Thyroid gland (tissue), 4 donors: Measurements from ENCODE around the gene PRRG2. TPM values are rescaled to one million over a fixed set of nuclear protein-coding genes. Genes with fewer than 3 reads are reported as not detected.
"Not testable (repeated sequence)": the region's sequence is repeated elsewhere in the genome, so short reads cannot be mapped to it uniquely, and the experiment has no call there.

Experiments used
- DNase-seq, 2 donors: peaks; one replicate each; pipeline ENCODE4 v3.0.0-alpha.2; 2019
- H3K27ac ChIP-seq, 3 donors: fragments of 200-600 bp; sonication (generic); 1 replicate in 2 of 3; 2 replicates in 1 of 3; pipeline ENCODE4 v1.5.1; 2016 to 2019; ENCODE audit warnings: mild to moderate bottlenecking in 1 of 3, moderate library complexity in 1 of 3
- H3K27me3 ChIP-seq: fragments of 200-600 bp; sonication (generic); one replicate; pipeline ENCODE4 v1.5.1; 2019
- H3K36me3 ChIP-seq, 2 donors: fragments of 200-600 bp; sonication (generic); one replicate each; pipeline ENCODE4 v1.5.1; 2016 to 2019
- H3K4me1 ChIP-seq, 2 donors: fragments of 200-600 bp; sonication (generic); one replicate each; pipeline ENCODE4 v1.5.1; 2017 to 2019
- H3K4me3 ChIP-seq, 3 donors: fragments of 200-600 bp; sonication (generic); replicated peaks in 1 of 3; 1 replicate in 2 of 3; 2 replicates in 1 of 3; pipeline ENCODE4 v1.5.1; 2016; ENCODE audit warnings: mild to moderate bottlenecking in 1 of 3
- H3K9me3 ChIP-seq: fragments of 200-600 bp; sonication (generic); one replicate; pipeline ENCODE4 v1.5.1; 2017
- POLR2A ChIP-seq, 2 donors: fragments of 450-650 bp; IDR thresholded peaks; one replicate each; pipeline ENCODE4 v1.6.1; 2017; ENCODE audit warnings: antibody characterized with exemption in 2 of 2, mild to moderate bottlenecking in 2 of 2, moderate library complexity in 1 of 2
- WGBS, 2 donors: methylation state at CpG; one replicate each; pipeline ENCODE4 v1.1.5; 2017; 5-methylcytosine and 5-hydroxymethylcytosine counted together
- intact Hi-C: fragments of 100-400 bp; cut with DNase I; formaldehyde crosslinking; loops from one replicate; pipeline ENCODE4 v1.15.1; 2023
- total RNA-seq, 4 donors: library from RNA; depleted of rRNA; stranded (reverse); fragments of >200 nt; gene quantifications; one replicate each; pipeline ENCODE4 v1.2.3, GENCODE V29; 2016
- TF ChIP-seq, protein P1 (sequence below), 6 experiments: fragments of 200-600 bp in 3 of 6; fragments of 450-650 bp in 3 of 6; sonication (generic) in 3 of 6; IDR thresholded peaks; one replicate each; pipeline ENCODE4 v1.5.1; 2016 to 2019; ENCODE audit warnings: antibody characterized with exemption in 6 of 6, mild to moderate bottlenecking in 2 of 6, inconsistent platforms in 1 of 6, moderate library complexity in 1 of 6

Gene PRRG2
- total RNA-seq, 4 donors from 2014 or later = 8.9 to 29.6 (median 25.0) TPM

DNA sequence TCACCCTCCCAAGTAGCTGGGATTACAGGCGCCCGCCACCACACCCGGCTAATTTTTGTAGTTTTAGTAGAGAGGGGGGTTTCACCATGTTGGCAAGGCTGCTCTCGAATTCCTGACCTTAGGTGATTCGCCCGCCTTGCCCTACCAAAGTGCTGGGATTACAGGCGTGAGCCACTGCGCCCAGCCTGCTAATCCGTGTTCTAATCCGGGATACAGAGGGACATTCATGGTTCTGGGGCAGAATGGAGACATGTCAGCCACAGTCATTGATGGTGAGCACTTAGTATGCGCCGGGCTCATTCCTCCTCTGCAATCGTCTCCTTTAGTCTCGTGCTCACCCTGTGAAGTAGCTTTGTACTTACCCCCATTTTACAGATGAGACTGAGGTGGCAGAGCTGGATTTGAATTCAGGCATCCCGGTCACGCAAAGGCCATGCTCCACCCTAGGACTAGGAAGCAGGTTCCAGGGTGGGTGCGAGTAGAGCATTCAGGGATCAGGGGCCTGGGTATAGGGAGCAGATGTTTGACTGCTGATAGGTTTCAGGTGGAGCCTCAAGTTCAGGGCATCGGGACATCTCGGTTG lies 50.6 kb downstream of the PRRG2 start:
- H3K36me3 ChIP-seq = no peaks in the 10 kb centered on the region
- no peak overlapping the region for H3K4me3 ChIP-seq
- no peaks in the 10 kb centered on the region for H3K9me3 ChIP-seq
- peaks cover 3 to 23% of the 10 kb centered on the region in 2 donors for H3K4me1 ChIP-seq
- no peaks in the 10 kb centered on the region for H3K27me3 ChIP-seq
- TF ChIP-seq, protein P1, sequence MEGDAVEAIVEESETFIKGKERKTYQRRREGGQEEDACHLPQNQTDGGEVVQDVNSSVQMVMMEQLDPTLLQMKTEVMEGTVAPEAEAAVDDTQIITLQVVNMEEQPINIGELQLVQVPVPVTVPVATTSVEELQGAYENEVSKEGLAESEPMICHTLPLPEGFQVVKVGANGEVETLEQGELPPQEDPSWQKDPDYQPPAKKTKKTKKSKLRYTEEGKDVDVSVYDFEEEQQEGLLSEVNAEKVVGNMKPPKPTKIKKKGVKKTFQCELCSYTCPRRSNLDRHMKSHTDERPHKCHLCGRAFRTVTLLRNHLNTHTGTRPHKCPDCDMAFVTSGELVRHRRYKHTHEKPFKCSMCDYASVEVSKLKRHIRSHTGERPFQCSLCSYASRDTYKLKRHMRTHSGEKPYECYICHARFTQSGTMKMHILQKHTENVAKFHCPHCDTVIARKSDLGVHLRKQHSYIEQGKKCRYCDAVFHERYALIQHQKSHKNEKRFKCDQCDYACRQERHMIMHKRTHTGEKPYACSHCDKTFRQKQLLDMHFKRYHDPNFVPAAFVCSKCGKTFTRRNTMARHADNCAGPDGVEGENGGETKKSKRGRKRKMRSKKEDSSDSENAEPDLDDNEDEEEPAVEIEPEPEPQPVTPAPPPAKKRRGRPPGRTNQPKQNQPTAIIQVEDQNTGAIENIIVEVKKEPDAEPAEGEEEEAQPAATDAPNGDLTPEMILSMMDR (IDR thresholded peaks at IDR 0.05) = no peak
- no peak for TF ChIP-seq POLR2A (IDR thresholded peaks at IDR 0.05)
- H3K27ac ChIP-seq = no peak overlapping the region
- no peak for DNase-seq
- WGBS, 2 donors = 83 to 87% methylated on average over 19 of the region's 19 CpGs
- intact Hi-C loops = no loop called here

DNA sequence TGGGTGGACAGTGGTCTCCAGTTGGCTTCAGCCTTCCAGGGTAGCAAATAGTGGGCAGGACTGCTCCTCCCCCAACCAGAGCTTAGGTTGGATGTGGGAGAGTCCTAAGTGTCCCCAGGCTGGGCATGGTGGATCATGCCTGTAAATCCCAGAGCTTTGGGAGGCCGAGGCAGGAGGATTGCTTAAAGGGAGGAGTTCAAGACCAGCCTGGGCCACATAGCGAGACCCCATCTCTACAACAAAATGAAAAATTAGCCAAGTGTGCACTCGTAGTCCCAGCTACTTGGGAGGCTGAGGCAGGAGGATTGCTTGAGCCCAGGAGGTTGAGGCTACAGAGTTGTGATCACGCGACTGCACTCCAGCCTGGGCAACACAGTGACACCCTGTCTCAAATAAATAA lies 51.5 kb downstream of the PRRG2 start:
- intact Hi-C loops = no loop called here
- Histone ChIP-seq H3K27me3 (no peaks in the 10 kb centered on the region), H3K4me1 (peaks cover 0 to 21% of the 10 kb centered on the region in 2 donors), H3K4me3 (no peak overlapping the region), H3K36me3 (no peaks in the 10 kb centered on the region), H3K9me3 (no peaks in the 10 kb centered on the region), H3K27ac (no peak overlapping the region)
- TF ChIP-seq, protein P1 (IDR thresholded peaks at IDR 0.05) = no peak
- no peak for TF ChIP-seq POLR2A (IDR thresholded peaks at IDR 0.05)
- 96% methylated on average over 5 of the region's 5 CpGs for WGBS, 2 donors
- no peak for DNase-seq

DNA sequence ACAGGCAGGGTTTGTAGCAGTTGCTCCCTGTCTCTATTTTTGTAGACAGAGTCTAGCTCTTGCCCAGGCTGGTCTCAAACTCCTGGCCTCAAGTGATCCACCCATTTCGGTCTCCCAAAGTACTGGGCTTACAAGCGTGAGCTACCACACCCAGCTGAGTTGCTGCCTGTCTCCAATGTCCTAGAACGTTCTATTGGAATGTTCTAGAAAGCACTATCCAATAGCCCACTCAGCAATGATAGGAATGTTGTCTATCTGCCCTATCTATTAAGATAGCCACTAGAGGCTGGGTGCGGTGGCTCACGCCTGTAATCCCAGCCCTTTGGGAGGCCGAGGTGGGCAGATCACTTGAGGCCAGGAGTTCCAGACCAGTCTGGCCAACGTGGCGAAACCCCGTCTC lies 52.2 kb downstream of the PRRG2 start:
- H3K27ac ChIP-seq, intact Hi-C loops, DNase-seq, H3K27me3 ChIP-seq, H3K36me3 ChIP-seq, H3K4me3 ChIP-seq, H3K9me3 ChIP-seq: not testable (repeated sequence)
- H3K4me1 ChIP-seq = peaks cover 2 to 28% of the 10 kb centered on the region in 2 donors
- WGBS, 2 donors = 58 to 67% methylated on average over 8 to 9 of the region's 9 CpGs

DNA sequence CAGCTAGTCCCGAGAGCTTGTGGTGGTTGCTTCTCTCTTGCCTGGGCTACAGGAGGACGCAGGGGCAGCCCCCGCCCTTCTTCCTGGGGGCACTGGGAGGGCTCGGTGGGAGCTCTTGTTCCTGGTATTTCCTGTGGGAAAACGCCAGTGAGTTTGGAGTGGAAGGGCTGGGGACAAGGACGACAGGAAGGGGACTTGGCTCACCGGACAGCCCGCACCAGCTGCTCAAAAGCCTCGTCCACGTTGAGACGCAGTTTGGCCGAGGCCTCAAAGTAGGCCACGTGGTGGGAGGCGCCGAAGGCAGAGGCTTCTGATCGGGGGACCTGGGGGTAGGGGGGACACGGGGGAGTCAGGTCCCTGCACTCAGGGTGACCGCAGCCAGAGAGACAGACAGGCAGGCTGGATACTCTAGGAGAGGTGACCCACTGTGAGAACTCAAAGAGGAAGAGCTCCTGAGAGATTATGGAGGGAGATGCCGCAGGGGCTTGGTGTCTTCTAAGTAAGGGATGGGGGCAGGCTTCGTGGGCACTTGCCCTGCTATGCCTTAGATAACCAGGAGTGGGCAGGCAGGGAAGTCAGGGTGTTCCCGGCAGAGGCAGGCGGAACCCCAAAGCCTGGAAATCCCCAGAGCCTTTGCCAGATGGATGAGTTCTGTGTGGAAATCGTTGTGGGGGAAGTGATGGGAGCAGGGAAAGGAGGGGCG lies 54.6 kb downstream of the PRRG2 start:
- Histone ChIP-seq H3K4me3 (no peak overlapping the region), H3K4me1 (peaks cover 7 to 39% of the 10 kb centered on the region in 2 donors), H3K36me3 (no peaks in the 10 kb centered on the region), H3K27ac (peak overlapping the region in 1 of 3 donors; percentile 18), H3K9me3 (no peaks in the 10 kb centered on the region), H3K27me3 (no peaks in the 10 kb centered on the region)
- WGBS, 2 donors = 31 to 36% methylated on average over 22 to 24 of the region's 24 CpGs
- TF ChIP-seq POLR2A (IDR thresholded peaks at IDR 0.05) = no peak
- TF ChIP-seq, protein P1 (IDR thresholded peaks at IDR 0.05) = no peak
- intact Hi-C loops = loop anchor here (5.0 kb wide), 1 partner anchor 38 kb away; no protein-coding TSS in a partner anchor
- peak in 1 of 2 donors; percentile 20 for DNase-seq

DNA sequence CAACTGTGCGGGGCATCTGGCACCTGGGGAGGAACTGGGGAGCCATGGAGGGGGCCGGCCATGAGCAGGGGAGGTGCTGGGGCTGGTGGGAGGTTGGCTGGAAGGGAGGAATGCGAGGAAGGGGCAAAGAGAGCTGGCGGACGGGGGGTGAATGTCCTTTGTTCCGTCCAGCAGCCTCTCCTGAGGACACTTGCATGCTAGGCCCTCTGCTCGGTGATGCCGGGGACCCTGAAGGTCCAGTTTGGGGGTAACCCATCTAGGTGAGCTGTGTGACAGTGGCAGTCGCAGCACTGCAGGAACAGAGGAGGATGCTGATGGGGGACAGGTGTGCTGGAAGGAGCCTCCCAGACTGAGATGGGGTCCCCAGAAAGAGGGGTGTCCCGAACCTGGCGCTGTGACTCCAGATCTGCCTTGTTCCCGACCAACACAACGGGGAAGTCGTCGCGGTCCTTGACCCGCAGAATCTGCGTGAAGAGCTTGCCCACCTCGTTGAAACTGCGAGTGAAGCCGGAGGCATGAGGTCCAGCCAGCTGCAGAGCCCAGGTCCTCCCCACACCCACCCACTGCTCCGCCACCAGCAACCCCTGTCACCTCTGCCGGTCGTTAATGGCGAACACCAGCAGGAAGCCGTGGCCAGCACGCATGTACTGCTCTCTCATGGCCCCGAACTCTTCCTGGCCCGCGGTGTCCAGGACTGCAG lies 55.3 kb downstream of the PRRG2 start:
- WGBS, 2 donors = 57 to 65% methylated on average over 21 to 30 of the region's 30 CpGs
- Histone ChIP-seq H3K36me3 (no peaks in the 10 kb centered on the region), H3K27me3 (no peaks in the 10 kb centered on the region), H3K4me3 (no peak overlapping the region), H3K27ac (no peak overlapping the region), H3K4me1 (peaks cover 14 to 39% of the 10 kb centered on the region in 2 donors), H3K9me3 (no peaks in the 10 kb centered on the region)
- intact Hi-C loops = loop anchor here (5.0 kb wide), 1 partner anchor 39 kb away; no protein-coding TSS in a partner anchor
- no peak for DNase-seq
- no peak for TF ChIP-seq POLR2A (IDR thresholded peaks at IDR 0.05)
- TF ChIP-seq, protein P1 (IDR thresholded peaks at IDR 0.05) = no peak
